ENCODE measurements around the gene LPCAT4. TPM values are rescaled to one million over a fixed set of nuclear protein-coding genes. Genes with fewer than 3 reads are reported as not detected.

The LPCAT4 gene
- polyA plus RNA-seq, 1 donor, result 34.9 TPM

GRCh38 chr15:34336991-34337556 lies 29.9 kb downstream of the LPCAT4 start:
- DNase-seq (ENCODE audit: low read depth), result no peak

- no peak for DNase-seq (ENCODE audit: low read depth)
These were observed 30.6 kb downstream of the LPCAT4 start for GRCh38 chr15:34336231-34336990.

DNA sequence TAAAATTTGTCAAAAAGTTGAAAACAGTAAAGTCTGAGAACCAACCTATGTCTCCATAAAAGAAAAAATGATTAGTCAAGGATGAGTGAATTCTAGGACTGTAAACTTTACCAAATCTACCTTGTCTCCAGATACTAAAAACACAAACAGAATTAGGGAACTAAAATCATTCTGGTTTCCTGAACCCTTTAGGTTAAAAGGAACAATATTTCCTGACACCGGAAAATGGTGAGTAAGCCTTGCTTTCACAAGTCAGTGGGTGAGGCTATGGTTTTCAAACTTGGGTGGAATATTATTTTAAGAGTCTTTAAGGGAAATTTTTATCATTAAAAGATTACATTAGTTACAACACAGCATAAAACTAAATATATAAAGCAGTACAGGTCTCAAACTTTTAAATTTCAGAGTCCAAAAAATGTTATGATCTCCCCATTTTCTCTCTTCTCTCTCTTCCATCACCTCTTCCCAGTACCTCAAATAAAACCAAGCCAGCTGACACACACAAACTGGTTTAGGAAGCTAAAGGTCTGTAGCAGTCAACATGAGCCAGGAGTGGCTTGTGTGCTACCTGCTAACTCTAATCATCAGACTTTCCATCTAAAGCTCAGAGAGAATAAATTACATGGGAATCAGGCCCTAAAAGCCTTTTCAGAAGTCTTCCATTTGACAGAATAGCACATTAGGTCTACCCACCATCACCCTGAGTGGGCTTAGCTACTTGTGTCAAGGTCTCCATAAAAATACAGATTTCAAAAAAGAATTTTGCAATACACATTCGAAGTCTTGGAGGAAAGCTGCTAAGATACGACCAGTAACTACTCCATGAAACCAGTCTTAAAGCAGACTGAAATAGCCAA lies 31.6 kb downstream of the LPCAT4 start:
- DNase-seq (ENCODE audit: low read depth), result no peak

GRCh38 chr15:34334672-34335071 lies 32.3 kb downstream of the LPCAT4 start:
- DNase-seq (ENCODE audit: low read depth), result no peak

GRCh38 chr15:34332553-34333120 lies 34.4 kb downstream of the LPCAT4 start:
- no peak for DNase-seq (ENCODE audit: low read depth)

DNA sequence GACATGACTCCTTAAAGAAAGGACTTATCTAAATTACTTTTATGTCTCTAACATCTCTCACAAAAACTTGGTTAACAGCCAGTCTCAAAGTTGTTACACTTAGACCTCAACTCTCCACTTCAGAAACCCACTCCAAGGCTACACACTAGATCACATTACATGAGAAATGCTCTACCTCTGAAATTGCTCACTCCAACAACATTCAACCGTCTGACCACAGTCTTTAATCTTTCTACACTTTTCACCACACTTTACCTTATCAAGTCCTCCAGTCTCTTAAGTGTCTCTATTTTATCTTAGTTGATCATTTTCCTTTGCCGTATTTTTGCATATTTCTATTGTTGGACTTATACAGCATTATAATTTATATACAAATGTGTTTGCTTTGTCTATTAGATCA lies 35.2 kb downstream of the LPCAT4 start:
- no peak for DNase-seq (ENCODE audit: low read depth)

- DNase-seq (ENCODE audit: low read depth), result no peak
These were observed 36.7 kb downstream of the LPCAT4 start for GRCh38 chr15:34330279-34330678.

DNA sequence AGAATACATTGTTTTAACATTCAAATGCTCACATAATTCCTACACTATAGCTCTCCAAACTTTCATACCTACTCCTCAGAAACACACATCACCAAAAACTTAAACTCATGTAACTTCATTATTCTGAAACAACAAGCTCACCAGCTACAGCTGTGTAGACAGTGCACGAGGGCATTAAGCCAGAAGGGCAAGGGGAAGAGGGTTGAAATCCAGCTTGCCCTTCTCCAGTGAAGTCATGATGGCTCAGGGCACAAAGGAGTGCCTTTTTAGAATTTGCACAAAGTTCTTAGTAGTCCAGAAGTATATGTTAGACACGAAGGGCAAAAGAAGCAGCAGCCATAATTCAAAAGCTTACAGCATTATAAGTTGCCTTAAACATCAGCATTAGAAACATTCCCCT lies 38.0 kb downstream of the LPCAT4 start:
- DNase-seq (ENCODE audit: low read depth), result no peak

DNA sequence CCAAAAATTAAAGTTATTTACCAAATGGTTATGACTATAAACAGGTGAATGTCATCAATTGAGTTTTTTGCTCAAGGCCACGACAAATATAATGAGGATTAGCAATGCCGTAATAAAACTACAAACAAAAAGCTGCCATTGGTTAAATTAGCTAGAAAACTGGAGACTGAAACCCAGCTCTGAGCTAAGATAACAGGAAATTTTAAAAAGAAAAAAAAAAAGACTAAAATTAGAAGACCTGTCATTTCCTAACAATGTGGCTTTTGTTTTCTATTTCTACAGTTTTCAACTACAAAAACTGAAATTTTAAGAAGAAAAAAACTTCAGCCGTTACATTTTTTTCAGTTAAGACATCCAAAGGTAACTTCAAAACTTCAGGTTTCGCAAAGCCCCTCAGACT lies 39.1 kb downstream of the LPCAT4 start:
- no peak for DNase-seq (ENCODE audit: low read depth)

- no peak for DNase-seq (ENCODE audit: low read depth)
These were observed 41.6 kb downstream of the LPCAT4 start for GRCh38 chr15:34325368-34325767.

DNA sequence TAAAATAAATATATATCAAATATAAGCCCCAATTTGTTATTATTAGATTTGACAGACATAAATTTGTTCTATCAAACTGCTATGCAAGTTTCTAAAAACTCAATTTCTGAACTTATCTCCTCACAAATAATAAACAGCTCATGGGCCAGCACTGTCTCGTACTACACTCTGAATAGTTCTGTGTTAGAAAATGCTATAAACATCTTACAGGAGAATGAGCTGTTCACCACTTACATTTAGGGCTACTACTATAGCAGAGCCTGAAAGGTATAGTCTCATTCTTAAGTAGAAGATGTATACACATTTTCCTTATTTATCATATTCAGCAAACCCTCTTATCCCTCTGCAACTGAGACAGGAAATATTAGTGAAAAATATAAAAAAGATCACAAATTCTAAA lies 42.1 kb downstream of the LPCAT4 start:
- DNase-seq (ENCODE audit: low read depth), result no peak

DNA sequence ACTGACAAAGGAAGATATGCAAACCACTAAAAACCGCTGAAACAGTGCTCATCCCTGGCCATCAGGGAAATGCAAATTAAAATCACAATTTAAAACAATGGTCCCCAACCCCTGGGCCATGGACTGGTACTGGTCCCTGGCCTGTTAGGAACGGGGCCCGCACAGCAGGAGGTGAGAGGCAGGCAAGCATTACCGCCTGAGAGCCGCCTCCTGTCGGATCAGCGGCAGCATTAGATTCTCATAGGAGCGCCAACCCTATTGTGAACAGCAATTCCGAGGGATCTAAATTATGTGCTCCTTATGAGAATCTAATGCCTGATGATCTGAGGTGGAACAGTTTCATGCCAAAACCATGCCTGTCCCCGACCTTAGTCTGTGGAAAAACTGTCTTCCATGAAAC lies 43.8 kb downstream of the LPCAT4 start:
- DNase-seq (ENCODE audit: low read depth), result no peak

DNA sequence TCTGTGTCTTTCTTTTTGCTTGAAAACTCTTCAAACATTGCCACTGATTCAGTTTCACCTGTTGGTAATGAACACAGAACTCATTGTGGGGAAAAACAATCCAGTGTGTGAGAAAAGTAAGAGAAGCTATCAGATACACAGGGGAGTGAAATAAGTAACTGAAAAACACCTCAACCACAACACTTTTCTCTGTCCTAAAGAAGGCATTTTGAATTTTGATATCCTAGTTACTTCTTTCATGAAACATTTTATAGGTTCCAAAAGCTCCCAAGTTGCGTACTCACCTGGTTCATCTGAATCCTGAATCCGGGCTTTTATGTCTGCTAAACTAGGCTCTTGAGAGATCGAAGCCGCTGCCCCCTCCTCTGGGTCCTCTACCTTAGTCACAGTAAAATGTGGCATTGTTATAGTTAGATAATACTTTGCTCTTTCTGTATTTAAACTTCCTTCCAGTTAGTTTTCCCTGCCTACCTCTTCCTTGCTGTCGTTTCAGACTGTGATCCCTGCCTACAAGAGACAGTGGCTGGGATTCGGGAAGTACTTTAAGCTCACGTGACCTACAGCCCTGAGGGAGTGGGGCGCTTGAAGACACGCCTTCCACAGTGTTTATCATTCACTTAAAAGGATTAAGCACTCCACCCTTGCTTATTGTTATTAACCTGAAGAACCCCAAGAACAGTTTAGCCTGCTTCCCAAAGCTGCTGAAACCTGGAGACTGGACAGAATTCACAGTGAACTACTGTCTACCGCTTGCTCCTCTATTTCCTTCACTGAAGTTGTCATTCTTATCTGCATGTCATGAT lies 48.5 kb downstream of the LPCAT4 start:
- DNase-seq (ENCODE audit: low read depth), result no peak

DNA sequence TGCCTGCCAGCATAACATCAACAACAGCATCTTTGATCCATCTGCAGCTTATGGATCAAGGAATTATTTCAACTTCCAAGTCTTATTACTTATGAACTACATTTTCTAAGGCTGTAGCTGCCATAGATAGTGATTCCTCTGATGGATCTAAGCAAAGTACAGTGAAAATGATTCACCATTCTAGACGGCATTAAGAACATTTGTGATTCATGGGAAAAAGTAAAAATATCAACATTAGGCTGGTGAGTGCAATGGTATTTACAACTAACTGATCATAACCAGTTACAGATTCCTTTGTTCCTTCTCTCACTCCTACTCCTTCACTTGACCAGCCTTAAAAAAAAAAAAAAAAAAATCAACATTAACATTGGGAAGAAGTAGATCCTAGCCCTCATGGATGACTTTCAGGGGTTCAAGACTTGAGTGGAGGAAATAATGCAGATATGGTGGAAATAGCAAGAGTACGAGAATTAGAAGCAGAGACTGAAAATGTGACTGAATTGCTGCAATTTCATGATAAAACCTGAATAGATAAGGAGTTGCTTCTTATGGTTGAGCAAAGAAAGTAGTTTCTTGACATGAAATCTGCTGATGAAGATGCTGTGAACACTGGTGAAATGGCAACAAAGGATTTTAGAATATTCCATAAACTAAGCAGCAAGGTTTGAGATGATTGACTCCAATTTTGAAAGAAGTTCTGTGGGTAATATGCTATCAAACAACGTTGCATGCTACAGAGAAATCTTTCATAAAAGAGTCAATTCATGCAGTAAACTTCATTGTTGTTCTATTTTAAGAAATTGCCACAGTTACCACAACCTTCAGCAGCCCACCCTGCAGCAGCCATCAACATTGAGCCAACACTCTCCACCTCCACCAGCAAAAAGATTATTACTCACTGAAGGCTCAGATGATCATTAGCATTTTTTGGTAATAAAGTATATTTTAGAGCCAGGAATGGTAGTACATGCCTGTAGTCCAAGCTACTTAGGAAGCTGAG lies 52.2 kb downstream of the LPCAT4 start:
- no peak for DNase-seq (ENCODE audit: low read depth)

DNA sequence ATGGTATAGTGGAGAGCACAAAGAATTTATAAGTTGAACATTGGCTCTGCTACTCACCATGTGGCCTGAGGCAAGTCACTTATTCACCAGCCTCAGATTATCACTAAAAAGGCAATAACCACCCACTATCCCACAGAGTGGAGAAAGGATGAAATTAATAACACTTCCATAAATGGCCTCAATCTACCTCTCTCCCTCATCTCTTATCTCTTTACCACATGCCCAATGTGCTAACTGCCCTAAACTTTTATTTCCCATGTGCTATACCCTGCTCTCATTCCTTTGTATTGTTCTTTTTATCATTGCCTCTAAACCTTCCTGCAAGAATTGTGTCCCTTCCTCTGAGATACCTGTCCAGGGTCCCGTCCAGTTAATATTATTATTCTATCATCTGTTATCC lies 55.4 kb downstream of the LPCAT4 start:
- no peak for DNase-seq (ENCODE audit: low read depth)

Other genes starting within 250 kb of the LPCAT4 start
- 114 TPM for gene KATNBL1, start 157.1 kb downstream of the LPCAT4 start, polyA plus RNA-seq (ENCODE audit: insufficient read length)
- 70.1 TPM for gene EMC4, start 142.2 kb downstream of the LPCAT4 start, polyA plus RNA-seq (ENCODE audit: insufficient read length)
- gene SLC12A6, start 29.4 kb downstream of the LPCAT4 start, polyA plus RNA-seq (ENCODE audit: insufficient read length), result 19.1 TPM
- gene NOP10, start 24.1 kb downstream of the LPCAT4 start, polyA plus RNA-seq (ENCODE audit: insufficient read length), result 91.4 TPM
- not detected for gene NUTM1, start 23.9 kb downstream of the LPCAT4 start, polyA plus RNA-seq (ENCODE audit: insufficient read length)
- gene GOLGA8A, start 70.6 kb upstream of the LPCAT4 start, polyA plus RNA-seq (ENCODE audit: insufficient read length), result 66.0 TPM
- gene GOLGA8B, start 216.5 kb upstream of the LPCAT4 start, polyA plus RNA-seq (ENCODE audit: insufficient read length), result 35.1 TPM